WTC11 (cell line): ENCODE measurements around the gene SNX21. TPM values are rescaled to one million over a fixed set of nuclear protein-coding genes. Genes with fewer than 3 reads are reported as not detected.
A peak's percentile ranks its signal among the peaks of the same experiment; 100 is the strongest.

ENCODE experiments used
- ESRRA ChIP-seq: sonication (generic); formaldehyde crosslinking; IDR thresholded peaks from 2 replicates; pipeline ENCODE4 v1.8.1; 2022; ENCODE audit warnings: mild to moderate bottlenecking, missing genetic modification reagents, borderline replicate concordance
- HMGA2 ChIP-seq: fragments of 250-450 bp; sonication (Bioruptor Pico); IDR thresholded peaks from 2 replicates; pipeline ENCODE4 v1.4.0; 2021; ENCODE audit warnings: mild to moderate bottlenecking, moderate library complexity
- JAZF1 ChIP-seq: fragments of 250-450 bp; sonication (Bioruptor Pico); IDR thresholded peaks from 2 replicates; pipeline ENCODE4 v1.9.0; 2021; ENCODE audit warnings: moderate library complexity, mild to moderate bottlenecking, inconsistent platforms
- KAT7 ChIP-seq: sonication (generic); formaldehyde crosslinking; IDR thresholded peaks from 2 replicates; pipeline ENCODE4 v1.8.1; 2023; ENCODE audit warnings: missing genetic modification reagents, mild to moderate bottlenecking, borderline replicate concordance
- MXD4 ChIP-seq: fragments of 250-450 bp; sonication (Bioruptor Pico); IDR thresholded peaks from 2 replicates; pipeline ENCODE4 v1.8.0; 2021; ENCODE audit warnings: mild to moderate bottlenecking, moderate library complexity, borderline replicate concordance
- NFE2L1 ChIP-seq: sonication (generic); formaldehyde crosslinking; IDR thresholded peaks from 2 replicates; pipeline ENCODE4 v1.8.1; 2023; ENCODE audit warnings: missing genetic modification reagents
- NR2C2 ChIP-seq: sonication (generic); formaldehyde crosslinking; IDR thresholded peaks from 2 replicates; pipeline ENCODE4 v1.8.0; 2022; ENCODE audit warnings: mild to moderate bottlenecking, missing genetic modification reagents
- NR3C1 ChIP-seq: sonication (generic); formaldehyde crosslinking; conservative IDR thresholded peaks from 2 replicates; pipeline ENCODE4 v1.8.1; 2023; ENCODE audit warnings: low read depth, mild to moderate bottlenecking, missing genetic modification reagents
- OVOL2 ChIP-seq: fragments of 250-450 bp; sonication (Bioruptor Pico); IDR thresholded peaks from 2 replicates; pipeline ENCODE4 v1.9.0; 2021; ENCODE audit warnings: mild to moderate bottlenecking, borderline replicate concordance
- SMAD3 ChIP-seq: sonication (generic); formaldehyde crosslinking; IDR thresholded peaks from 2 replicates; pipeline ENCODE4 v1.8.0; 2022; ENCODE audit warnings: missing genetic modification reagents, mild to moderate bottlenecking, borderline replicate concordance
- TCF7 ChIP-seq: sonication (generic); formaldehyde crosslinking; IDR thresholded peaks from 2 replicates; pipeline ENCODE4 v1.8.0; 2022; ENCODE audit warnings: mild to moderate bottlenecking, low read depth, missing genetic modification reagents, moderate library complexity
- TP53 ChIP-seq: sonication (generic); formaldehyde crosslinking; IDR thresholded peaks from 2 replicates; pipeline ENCODE4 v1.8.1; 2023; ENCODE audit warnings: mild to moderate bottlenecking, missing genetic modification reagents
- ZNF138 ChIP-seq: sonication (generic); formaldehyde crosslinking; conservative IDR thresholded peaks from 2 replicates; pipeline ENCODE4 v1.8.1; 2022; ENCODE audit warnings: mild to moderate bottlenecking, moderate library complexity, missing genetic modification reagents
- ZNF317 ChIP-seq: sonication (generic); formaldehyde crosslinking; IDR thresholded peaks from 2 replicates; pipeline ENCODE4 v1.8.1; 2023; ENCODE audit warnings: low read depth, mild to moderate bottlenecking, moderate library complexity, missing genetic modification reagents, borderline replicate concordance
- total RNA-seq: library from RNA; stranded (reverse); gene quantifications from 3 replicates; pipeline ENCODE4 v1.2.3, GENCODE V29; 2021
- TF ChIP-seq, protein P1 (sequence below): sonication (generic); formaldehyde crosslinking; IDR thresholded peaks from 2 replicates; pipeline ENCODE4 v1.8.1; 2023; ENCODE audit warnings: mild to moderate bottlenecking, missing genetic modification reagents
- TF ChIP-seq, protein P2 (sequence below): sonication (generic); formaldehyde crosslinking; IDR thresholded peaks from 2 replicates; pipeline ENCODE4 v1.8.1; 2023; ENCODE audit warnings: mild to moderate bottlenecking, missing genetic modification reagents, moderate library complexity
- TF ChIP-seq, protein P3 (sequence below): sonication (generic); formaldehyde crosslinking; IDR thresholded peaks from 2 replicates; pipeline ENCODE4 v1.8.1; 2022; ENCODE audit warnings: low read depth, missing genetic modification reagents, borderline replicate concordance
- TF ChIP-seq, protein P4 (sequence below): sonication (generic); formaldehyde crosslinking; IDR thresholded peaks from 2 replicates; pipeline ENCODE4 v1.8.0; 2022; ENCODE audit warnings: missing genetic modification reagents
- TF ChIP-seq, protein P5 (sequence below): sonication (generic); formaldehyde crosslinking; IDR thresholded peaks from 2 replicates; pipeline ENCODE4 v1.8.1; 2023; ENCODE audit warnings: mild to moderate bottlenecking, moderate library complexity, missing genetic modification reagents
- TF ChIP-seq, protein P6 (sequence below): sonication (generic); formaldehyde crosslinking; IDR thresholded peaks from 2 replicates; pipeline ENCODE4 v1.8.0; 2022; ENCODE audit warnings: mild to moderate bottlenecking, missing genetic modification reagents
- TF ChIP-seq, protein P7 (sequence below): sonication (generic); formaldehyde crosslinking; IDR thresholded peaks from 2 replicates; pipeline ENCODE4 v1.8.1; 2022; ENCODE audit warnings: low read depth, mild to moderate bottlenecking, moderate library complexity, missing genetic modification reagents, borderline replicate concordance
- TF ChIP-seq, protein P8 (sequence below): fragments of 250-450 bp; sonication (Bioruptor Pico); IDR thresholded peaks from 2 replicates; pipeline ENCODE4 v1.9.0; 2021; ENCODE audit warnings: moderate library complexity, mild to moderate bottlenecking, inconsistent platforms, borderline replicate concordance
- TF ChIP-seq, protein P9 (sequence below): sonication (generic); formaldehyde crosslinking; IDR thresholded peaks from 2 replicates; pipeline ENCODE4 v1.8.0; 2022; ENCODE audit warnings: mild to moderate bottlenecking, missing genetic modification reagents

SNX21 gene
- total RNA-seq, 1 experiment from 2014 or later = 17.9 TPM

DNA sequence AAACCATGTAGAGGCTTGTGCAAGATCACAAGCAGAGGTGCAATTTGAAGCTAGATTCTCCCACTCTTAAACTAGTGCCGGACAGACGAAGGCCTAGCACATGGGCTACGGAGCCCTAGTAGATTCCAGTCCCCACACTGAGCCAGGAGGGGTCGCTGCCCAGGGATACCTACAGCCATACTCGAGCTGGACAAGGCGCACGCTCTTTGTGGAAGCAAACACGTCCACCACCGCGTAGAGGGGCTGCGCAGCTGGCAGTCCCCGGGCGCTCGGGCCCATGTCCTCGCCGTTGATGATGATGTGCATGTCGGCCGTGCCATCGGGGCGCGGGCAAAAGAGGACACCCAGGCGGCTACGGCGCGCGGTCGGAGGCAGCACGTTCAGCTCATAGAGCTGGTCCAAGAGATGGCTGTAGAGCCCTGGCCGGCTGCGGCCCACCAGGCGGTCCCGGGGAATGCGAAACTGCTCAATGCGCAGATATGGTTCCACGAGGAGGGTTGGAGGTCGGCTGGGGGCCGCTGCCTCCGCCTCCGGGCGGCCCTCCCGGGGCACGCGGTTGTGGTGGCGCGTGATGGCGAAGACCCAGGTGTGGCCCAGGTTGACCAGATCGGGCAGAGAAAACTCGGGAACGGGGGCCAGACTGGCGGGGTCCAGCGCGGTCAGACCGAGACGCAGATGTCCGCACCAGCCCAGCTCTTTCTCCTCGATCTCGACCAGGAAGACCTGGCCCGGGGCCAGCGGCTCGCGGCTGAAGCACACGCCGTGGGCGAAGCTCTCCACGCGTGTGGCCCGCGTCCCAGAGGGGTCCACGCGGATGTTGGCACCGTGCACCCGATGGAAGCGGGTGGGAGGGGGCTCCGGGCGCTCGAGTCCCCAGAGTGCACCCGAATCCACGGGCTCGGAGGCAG is 56.7 kb downstream of the SNX21 start (continued):
- TF ChIP-seq KAT7 (0 out of 2 replicates have a peak, but pooled peaks have one; percentile 32), TP53 (CRISPR knock-in tag) (peak; percentile 50; the same call in 1 of the 2 replicates), OVOL2 (CRISPR knock-in tag) (no peak), SMAD3 (CRISPR knock-in tag) (peak; percentile 42; the same call in 1 of the 2 replicates), NR3C1 (CRISPR knock-in tag) (0 out of 2 replicates have a peak, but pooled peaks have one; percentile 70), ZNF138 (CRISPR knock-in tag) (0 out of 2 replicates have a peak, but pooled peaks have one; percentile 65), HMGA2 (no peak), NFE2L1 (CRISPR knock-in tag) (no peak), ESRRA (CRISPR knock-in tag) (no peak), MXD4 (CRISPR knock-in tag) (no peak), ZNF317 (CRISPR knock-in tag) (no peak), TCF7 (CRISPR knock-in tag) (no peak; the same call in 1 of the 2 replicates), NR2C2 (CRISPR knock-in tag) (no peak), JAZF1 (CRISPR knock-in tag) (no peak)
- TF ChIP-seq, protein P1, sequence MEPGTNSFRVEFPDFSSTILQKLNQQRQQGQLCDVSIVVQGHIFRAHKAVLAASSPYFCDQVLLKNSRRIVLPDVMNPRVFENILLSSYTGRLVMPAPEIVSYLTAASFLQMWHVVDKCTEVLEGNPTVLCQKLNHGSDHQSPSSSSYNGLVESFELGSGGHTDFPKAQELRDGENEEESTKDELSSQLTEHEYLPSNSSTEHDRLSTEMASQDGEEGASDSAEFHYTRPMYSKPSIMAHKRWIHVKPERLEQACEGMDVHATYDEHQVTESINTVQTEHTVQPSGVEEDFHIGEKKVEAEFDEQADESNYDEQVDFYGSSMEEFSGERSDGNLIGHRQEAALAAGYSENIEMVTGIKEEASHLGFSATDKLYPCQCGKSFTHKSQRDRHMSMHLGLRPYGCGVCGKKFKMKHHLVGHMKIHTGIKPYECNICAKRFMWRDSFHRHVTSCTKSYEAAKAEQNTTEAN (CRISPR knock-in tag) = no peak
- TF ChIP-seq, protein P2, sequence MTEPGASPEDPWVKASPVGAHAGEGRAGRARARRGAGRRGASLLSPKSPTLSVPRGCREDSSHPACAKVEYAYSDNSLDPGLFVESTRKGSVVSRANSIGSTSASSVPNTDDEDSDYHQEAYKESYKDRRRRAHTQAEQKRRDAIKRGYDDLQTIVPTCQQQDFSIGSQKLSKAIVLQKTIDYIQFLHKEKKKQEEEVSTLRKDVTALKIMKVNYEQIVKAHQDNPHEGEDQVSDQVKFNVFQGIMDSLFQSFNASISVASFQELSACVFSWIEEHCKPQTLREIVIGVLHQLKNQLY (CRISPR knock-in tag) = no peak
- TF ChIP-seq, protein P3, sequence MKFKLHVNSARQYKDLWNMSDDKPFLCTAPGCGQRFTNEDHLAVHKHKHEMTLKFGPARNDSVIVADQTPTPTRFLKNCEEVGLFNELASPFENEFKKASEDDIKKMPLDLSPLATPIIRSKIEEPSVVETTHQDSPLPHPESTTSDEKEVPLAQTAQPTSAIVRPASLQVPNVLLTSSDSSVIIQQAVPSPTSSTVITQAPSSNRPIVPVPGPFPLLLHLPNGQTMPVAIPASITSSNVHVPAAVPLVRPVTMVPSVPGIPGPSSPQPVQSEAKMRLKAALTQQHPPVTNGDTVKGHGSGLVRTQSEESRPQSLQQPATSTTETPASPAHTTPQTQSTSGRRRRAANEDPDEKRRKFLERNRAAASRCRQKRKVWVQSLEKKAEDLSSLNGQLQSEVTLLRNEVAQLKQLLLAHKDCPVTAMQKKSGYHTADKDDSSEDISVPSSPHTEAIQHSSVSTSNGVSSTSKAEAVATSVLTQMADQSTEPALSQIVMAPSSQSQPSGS (CRISPR knock-in tag) = no peak
- TF ChIP-seq, protein P4, sequence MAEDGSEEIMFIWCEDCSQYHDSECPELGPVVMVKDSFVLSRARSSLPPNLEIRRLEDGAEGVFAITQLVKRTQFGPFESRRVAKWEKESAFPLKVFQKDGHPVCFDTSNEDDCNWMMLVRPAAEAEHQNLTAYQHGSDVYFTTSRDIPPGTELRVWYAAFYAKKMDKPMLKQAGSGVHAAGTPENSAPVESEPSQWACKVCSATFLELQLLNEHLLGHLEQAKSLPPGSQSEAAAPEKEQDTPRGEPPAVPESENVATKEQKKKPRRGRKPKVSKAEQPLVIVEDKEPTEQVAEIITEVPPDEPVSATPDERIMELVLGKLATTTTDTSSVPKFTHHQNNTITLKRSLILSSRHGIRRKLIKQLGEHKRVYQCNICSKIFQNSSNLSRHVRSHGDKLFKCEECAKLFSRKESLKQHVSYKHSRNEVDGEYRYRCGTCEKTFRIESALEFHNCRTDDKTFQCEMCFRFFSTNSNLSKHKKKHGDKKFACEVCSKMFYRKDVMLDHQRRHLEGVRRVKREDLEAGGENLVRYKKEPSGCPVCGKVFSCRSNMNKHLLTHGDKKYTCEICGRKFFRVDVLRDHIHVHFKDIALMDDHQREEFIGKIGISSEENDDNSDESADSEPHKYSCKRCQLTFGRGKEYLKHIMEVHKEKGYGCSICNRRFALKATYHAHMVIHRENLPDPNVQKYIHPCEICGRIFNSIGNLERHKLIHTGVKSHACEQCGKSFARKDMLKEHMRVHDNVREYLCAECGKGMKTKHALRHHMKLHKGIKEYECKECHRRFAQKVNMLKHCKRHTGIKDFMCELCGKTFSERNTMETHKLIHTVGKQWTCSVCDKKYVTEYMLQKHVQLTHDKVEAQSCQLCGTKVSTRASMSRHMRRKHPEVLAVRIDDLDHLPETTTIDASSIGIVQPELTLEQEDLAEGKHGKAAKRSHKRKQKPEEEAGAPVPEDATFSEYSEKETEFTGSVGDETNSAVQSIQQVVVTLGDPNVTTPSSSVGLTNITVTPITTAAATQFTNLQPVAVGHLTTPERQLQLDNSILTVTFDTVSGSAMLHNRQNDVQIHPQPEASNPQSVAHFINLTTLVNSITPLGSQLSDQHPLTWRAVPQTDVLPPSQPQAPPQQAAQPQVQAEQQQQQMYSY = no peak
- TF ChIP-seq, protein P5, sequence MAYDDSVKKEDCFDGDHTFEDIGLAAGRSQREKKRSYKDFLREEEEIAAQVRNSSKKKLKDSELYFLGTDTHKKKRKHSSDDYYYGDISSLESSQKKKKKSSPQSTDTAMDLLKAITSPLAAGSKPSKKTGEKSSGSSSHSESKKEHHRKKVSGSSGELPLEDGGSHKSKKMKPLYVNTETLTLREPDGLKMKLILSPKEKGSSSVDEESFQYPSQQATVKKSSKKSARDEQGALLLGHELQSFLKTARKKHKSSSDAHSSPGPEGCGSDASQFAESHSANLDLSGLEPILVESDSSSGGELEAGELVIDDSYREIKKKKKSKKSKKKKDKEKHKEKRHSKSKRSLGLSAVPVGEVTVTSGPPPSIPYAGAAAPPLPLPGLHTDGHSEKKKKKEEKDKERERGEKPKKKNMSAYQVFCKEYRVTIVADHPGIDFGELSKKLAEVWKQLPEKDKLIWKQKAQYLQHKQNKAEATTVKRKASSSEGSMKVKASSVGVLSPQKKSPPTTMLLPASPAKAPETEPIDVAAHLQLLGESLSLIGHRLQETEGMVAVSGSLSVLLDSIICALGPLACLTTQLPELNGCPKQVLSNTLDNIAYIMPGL (CRISPR knock-in tag) = peak; percentile 96
- TF ChIP-seq, protein P6, sequence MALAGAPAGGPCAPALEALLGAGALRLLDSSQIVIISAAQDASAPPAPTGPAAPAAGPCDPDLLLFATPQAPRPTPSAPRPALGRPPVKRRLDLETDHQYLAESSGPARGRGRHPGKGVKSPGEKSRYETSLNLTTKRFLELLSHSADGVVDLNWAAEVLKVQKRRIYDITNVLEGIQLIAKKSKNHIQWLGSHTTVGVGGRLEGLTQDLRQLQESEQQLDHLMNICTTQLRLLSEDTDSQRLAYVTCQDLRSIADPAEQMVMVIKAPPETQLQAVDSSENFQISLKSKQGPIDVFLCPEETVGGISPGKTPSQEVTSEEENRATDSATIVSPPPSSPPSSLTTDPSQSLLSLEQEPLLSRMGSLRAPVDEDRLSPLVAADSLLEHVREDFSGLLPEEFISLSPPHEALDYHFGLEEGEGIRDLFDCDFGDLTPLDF (CRISPR knock-in tag) = no peak
- TF ChIP-seq, protein P7, sequence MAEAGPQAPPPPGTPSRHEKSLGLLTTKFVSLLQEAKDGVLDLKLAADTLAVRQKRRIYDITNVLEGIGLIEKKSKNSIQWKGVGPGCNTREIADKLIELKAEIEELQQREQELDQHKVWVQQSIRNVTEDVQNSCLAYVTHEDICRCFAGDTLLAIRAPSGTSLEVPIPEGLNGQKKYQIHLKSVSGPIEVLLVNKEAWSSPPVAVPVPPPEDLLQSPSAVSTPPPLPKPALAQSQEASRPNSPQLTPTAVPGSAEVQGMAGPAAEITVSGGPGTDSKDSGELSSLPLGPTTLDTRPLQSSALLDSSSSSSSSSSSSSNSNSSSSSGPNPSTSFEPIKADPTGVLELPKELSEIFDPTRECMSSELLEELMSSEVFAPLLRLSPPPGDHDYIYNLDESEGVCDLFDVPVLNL = no peak
- TF ChIP-seq, protein P8, sequence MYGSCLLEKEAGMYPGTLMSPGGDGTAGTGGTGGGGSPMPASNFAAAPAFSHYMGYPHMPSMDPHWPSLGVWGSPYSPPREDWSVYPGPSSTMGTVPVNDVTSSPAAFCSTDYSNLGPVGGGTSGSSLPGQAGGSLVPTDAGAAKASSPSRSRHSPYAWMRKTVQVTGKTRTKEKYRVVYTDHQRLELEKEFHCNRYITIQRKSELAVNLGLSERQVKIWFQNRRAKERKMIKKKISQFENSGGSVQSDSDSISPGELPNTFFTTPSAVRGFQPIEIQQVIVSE (CRISPR knock-in tag) = no peak
- TF ChIP-seq, protein P9, sequence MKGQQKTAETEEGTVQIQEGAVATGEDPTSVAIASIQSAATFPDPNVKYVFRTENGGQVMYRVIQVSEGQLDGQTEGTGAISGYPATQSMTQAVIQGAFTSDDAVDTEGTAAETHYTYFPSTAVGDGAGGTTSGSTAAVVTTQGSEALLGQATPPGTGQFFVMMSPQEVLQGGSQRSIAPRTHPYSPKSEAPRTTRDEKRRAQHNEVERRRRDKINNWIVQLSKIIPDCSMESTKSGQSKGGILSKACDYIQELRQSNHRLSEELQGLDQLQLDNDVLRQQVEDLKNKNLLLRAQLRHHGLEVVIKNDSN (CRISPR knock-in tag) = no peak; the same call in 1 of the 2 replicates
